ENCODE data around the gene ME3.

DNA sequence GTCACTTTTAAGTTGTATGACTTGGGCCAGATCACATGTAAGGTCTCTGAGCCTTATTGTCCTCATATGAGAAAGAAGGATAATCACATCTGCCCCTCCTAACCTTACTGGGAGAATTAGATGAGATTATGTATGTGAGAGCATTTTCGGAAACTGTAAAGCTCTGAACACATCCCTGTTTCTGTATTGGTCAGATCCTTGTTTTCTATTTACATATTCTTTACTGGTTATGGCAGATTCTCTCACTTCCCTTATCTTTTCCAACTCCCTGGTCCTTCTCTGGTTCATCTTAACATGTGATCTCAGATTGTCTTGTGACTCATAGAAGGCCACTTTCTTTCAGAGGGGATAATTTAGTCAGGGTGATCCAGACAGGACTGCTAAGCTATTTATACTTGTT lies 255.9 kb downstream of the ME3 start:
- TF ChIP-seq EGR1 (IDR thresholded peaks at IDR 0.05): no peak
- no peak for TF ChIP-seq TAF1 (IDR thresholded peaks at IDR 0.05; ENCODE audit: low read depth)
- no peak for TF ChIP-seq YY1 (IDR thresholded peaks at IDR 0.05; ENCODE audit: low read depth)

Measured in Ishikawa (cell line).